ENCODE results near the gene WFIKKN2.

The WFIKKN2 gene

GRCh38 chr17:50808888-50809287, 26.5 kb upstream of the WFIKKN2 start:
- DNase-seq = no peak

DNA sequence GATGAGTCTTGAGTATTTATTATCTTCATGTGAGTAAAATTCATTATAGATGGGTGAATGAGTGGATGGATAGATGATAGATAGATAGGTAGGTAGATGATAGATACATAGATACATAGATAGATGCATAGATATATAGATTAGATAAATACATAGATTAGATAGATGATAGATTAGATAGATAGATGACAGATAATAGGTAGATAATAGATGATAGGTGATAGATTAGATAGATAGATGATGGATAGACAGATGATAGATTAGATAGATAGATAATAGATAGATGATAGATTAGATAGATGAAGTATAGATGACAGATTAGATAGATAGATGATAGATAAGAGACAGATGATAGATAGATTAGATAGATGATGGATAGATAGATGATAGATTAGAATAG, 21.8 kb upstream of the WFIKKN2 start:
- no peak for DNase-seq

DNA sequence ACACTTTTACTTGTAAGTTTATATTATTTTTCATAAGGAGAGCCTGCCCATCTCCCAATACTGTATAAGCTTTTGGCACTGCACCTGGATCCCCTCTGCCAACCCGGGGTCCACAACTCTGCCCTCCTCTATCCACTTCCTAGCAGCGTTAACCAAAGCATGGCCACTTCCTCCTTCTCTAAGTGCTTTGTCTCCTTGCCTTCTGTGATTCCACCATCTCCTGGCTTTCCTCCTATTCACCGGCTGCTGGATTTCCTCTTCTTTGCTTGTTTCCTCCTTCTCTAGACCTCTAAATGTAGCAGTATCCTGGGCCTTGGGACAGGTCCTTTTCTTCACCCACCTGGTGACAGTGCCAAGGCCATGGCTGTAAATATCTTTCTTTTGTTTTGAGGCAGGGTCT, 20.0 kb upstream of the WFIKKN2 start:
- DNase-seq = no peak

GRCh38 chr17:50816271-50816670, 19.1 kb upstream of the WFIKKN2 start:
- DNase-seq = no peak

DNA sequence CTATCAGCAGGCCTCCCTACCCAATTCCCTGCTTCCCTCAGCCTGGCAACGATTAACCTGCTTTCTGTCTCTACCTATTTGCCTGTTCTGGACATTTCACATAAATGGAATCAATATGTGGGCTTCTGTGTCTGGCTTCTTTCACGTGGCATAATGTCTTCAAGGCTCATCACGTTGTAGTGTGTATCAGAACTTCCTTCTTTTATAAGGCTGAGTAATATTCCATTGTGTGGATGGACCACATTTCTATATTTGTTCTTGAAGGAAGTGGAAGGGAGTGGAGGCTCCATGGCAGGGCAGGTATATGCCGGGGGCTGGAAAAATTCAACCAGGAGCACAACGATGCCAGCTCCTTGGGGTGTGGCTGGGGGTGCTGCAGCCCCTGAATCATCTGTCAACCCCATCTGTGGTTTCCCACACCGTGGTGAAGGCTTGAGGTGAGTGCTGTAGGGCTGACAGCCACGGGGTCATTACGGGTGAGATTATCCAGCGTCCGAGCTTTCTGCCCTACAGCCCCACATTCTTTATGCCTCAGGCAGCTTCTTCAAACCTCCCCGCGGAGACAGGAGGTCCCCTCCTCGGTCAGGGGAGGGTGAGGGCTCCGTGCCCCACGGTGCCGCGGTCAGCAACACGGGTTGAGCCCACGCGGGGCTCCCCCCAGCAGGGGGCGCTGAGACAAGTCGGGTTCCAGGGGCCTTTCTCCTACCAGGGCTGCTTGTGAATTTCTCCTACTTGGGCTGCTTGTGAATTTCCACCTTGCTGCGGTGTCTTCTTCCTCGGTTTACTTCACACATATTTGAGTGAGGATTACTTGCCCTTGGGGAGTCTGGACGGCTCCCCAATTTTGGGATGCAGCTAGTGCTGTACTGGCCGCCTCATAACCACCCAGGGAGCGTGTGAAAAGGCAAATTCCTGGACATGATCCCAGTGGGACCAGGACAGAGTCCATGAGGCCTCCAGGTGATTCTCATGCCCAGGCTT, 18.3 kb upstream of the WFIKKN2 start:
- DNase-seq = peak; percentile 58

DNA sequence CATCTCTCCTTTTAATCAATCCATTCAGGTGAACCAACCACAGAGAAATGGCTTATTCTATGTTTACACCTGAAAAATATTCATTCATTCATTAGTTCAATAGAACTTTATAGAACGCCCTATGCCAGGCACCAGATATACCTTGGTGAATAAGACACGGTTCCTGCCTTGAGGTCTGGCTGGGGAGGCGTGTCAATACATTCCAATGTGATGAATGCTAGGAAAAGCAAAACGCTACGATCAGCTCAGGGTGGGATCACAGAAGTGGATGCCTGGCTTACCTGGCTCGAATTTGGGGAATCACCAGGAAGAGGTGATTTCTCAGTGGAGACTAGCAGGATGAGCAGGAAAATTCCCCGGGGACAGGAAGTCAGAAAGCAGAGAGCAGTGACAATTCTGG, 17.5 kb upstream of the WFIKKN2 start:
- no peak for DNase-seq

GRCh38 chr17:50818261-50818660, 17.1 kb upstream of the WFIKKN2 start:
- no peak for DNase-seq

DNA sequence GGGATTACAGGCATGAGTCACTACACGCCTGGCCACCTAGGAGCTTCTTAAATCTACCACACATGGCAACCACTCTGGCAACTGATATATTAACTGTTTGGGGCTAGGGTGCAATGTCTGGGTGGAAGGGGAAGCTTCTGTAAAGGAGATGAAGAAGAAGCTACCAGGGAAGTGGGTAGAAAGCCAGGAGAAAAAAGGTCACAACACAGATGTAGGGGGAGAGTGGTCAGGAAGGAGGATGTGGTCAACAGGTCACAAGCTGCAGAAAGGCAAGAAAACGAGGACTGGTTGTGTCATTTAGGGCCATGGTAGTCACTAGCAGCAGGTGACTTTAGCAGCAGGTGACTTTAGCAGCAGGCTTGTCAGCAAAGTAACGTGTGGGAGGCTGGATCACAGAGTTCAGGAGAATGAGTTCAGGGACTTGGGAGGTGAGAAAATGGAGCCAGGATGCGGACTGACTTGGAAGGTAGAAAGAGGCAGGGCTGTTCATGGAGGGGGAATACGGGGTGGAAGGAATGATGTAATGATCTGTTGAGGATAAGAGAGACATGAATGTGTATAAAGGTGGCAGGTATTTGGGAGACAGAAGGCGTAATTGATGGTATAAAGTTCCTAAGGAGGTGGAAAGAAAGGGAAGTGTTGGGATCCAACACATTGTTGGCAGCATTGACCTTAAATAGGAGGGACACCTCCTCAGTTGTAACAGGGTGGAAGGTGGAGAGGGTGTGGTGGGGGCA, 16.3 kb upstream of the WFIKKN2 start:
- DNase-seq = no peak

- DNase-seq = no peak
These were observed 14.7 kb upstream of the WFIKKN2 start for GRCh38 chr17:50820651-50821050.

- no peak for DNase-seq
These were observed 12.8 kb upstream of the WFIKKN2 start for GRCh38 chr17:50822550-50822949.

DNA sequence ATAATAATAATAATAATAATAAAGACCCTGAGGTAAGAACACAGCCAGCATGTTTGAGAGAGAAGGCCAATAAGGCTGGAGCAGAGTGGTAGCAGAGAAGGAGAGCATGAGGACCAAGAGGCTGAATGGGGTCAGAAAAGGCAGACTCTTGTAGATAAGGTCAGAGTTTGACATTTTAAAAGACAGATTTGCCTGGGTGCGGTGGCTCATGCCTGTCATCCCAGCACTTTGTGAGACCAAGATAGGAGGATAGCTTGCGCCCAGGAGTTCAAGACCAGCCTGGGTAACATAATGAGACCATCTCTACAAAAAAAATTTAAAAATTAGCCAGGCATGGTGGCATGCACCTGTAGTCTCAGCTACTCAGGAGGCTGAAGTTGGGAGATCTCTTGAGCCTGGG, 11.0 kb upstream of the WFIKKN2 start:
- no peak for DNase-seq

GRCh38 chr17:50825188-50825587, 10.2 kb upstream of the WFIKKN2 start:
- no peak for DNase-seq

DNA sequence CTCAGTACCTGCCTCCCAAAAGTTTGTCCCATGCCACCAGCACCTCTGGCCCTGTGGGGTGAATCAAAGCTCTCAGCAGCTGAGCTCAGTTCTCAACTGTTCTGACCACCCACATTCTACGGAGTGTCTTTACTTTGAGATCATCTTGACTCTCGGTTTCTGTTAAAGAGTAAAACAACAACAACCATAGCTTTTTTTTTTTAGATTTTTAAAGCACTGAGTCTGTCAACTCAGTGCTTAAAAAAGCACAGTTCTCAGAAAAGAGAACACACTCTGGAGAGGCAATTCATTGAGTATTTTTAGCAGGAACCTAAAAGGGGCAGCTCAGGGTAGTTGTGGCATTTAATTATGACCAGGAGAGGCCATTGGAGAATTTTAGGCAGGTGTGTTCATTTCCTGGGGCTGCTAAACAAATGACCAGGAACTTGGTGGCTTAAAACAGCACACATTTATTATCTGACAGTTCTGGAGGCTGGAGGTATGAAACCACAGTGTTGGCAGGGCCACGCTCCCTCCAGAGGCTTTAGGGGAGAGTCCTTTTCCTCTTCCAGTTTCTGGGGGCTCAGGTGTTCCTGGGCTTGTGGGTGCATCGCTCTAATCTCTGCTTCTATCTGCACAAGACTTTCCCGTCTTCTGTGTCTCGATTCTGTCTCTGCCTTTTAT, 6.7 kb upstream of the WFIKKN2 start:
- no peak for DNase-seq

DNA sequence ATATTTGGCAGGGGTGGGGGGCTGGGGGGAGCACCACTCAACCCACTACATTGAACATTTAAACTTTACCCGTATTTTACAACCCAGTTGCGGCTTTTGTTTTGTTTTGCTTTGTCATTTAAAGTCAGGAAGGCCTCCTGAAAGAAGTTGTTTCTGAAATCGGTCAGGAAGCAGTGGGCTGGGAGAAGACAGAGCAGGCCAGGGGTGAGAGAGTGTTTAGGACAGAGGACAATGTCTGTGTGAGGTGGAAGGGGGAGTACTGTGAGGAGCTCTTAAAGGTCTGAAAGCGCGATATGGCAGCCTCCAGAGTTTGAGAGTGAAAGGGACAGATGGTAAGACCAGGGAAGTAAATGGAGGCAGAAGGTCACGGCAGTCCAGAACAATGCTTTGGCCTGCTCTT, 6.1 kb upstream of the WFIKKN2 start:
- DNase-seq = no peak

- DNase-seq = no peak
These were observed 5.0 kb upstream of the WFIKKN2 start for GRCh38 chr17:50830352-50830751.

DNA sequence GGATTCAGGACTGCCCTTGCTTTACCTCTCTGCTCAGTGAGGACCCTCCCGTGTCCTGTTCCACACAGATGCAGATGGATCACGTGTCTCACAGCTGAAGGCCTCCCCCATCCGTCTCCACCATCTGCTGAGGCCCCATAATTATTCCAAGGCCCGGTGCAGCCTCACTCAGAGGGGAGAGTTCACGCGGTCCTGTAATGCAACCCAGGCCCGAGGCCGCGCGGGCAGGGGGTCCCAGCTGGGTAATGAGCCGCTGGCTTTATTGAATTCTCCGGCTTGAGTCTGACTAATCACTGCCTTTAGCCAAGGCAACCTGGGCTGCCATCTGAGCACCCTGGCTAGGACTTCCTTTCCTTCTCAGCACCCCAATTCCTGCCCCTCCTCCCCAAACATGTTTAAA, 4.4 kb upstream of the WFIKKN2 start:
- peak; percentile 90 for DNase-seq

GRCh38 chr17:50831471-50831928, 3.9 kb upstream of the WFIKKN2 start:
- no peak for DNase-seq

- no peak for DNase-seq
These were observed 3.0 kb upstream of the WFIKKN2 start for GRCh38 chr17:50832267-50832863.

DNA sequence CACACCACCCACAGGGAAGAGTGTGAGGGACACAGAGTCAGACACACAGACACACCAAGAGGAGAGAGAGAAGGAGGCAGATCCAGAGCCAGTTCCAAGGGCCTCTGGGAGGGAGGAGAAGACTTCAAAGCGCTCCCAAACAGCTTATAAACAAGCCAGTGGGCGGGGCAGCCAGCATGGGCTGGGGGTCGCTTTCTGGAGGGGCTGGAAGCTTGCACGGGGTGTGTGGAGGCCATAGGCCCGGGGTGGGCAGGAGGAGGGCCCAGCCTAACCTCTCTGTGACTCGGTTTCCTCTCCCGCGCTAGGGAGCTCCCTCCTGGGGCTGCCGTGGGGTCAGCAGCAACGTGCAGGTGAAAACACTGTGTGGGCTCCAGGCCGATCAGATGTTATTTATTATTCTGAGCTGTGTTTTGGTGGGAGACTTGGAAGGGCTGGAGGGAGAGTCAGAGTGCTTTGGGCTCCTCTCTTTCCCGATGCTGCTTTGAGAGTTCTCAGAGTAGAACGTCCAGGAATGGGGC, 2.5 kb upstream of the WFIKKN2 start:
- no peak for DNase-seq

GRCh38 chr17:50833510-50834428, 1.6 kb upstream of the WFIKKN2 start:
- DNase-seq = peak; percentile 88
